H7 (cell line): ENCODE measurements around the gene SLC25A30. TPM values are rescaled to one million over a fixed set of nuclear protein-coding genes. Genes with fewer than 3 reads are reported as not detected.

Source experiments
- DNase-seq: peaks from one replicate; pipeline ENCODE4 v3.0.0; 2012
- H3K27me3 ChIP-seq: 2 replicates; pipeline ENCODE4 v1.6.0; 2011; ENCODE audit warnings: mild to moderate bottlenecking, low read length; ENCODE audit not compliant: control insufficient read depth, insufficient read depth
- H3K36me3 ChIP-seq: replicated peaks from 2 replicates; pipeline ENCODE4 v1.5.1; 2011; ENCODE audit warnings: low read length; ENCODE audit not compliant: control insufficient read depth, insufficient read depth
- H3K4me3 ChIP-seq: 2 replicates; pipeline ENCODE4 v1.5.1; 2011; ENCODE audit warnings: low read depth, mild to moderate bottlenecking, control low read depth, low read length, moderate library complexity; ENCODE audit not compliant: insufficient read depth
- total RNA-seq: library from RNA; depleted of rRNA; stranded (reverse); fragments of >200 nt; shearing (Covaris generic); gene quantifications from 2 replicates; pipeline ENCODE4 v1.2.3, GENCODE V29; 2014

The SLC25A30 gene
- total RNA-seq, 1 experiment from 2014 or later, result 1.0 TPM

DNA sequence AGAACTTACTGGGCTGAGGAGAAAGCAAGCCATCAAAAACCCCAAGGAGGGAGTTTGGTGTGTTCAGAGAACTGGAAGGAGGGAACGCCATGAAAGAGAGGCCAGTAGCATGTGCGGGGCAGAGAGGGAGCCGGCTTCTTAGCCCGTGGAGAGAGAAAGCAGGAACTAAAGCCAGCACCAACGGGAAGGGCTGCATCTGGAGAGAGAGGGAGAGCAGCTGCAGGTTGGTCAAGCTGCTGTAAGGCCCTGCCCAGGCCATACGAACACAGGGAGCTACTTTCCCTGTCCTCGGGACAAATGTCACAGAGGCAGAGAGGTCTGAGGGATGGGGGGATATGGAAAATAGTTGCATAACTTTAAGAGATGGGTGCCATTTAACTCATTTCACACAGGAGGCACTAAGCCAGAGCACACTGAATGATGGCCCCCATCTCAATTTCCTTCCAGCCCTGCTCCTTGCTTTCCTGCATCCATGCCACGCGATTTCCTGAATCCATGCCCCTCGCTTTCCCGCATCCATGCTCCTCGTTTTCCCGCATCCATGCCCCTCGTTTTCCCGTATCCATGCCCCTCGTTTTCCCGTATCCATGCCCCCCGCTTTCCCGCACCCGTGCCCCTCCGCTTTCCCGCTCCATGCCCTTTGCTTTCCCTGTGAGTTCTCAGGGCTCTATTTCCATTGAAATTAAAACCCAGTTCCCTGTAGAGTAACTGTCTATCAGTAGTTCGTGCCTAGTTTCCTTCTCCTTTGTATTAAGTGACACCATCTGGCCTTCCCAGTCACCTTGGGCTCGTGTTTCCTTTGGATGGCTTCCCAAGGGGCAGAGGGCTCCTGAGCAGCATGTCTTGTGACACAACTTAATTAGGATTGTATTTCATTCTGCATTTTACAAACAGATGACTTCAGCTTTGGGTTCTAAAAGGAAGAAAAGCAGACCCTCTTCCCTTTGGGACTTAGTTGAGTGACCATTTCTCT is 45.7 kb downstream of the SLC25A30 start:
- H3K36me3 ChIP-seq, result no peaks in the 10 kb centered on the region
- no peaks in the 10 kb centered on the region for H3K27me3 ChIP-seq
- DNase-seq, result no peak
- no peak overlapping the region for H3K4me3 ChIP-seq

DNA sequence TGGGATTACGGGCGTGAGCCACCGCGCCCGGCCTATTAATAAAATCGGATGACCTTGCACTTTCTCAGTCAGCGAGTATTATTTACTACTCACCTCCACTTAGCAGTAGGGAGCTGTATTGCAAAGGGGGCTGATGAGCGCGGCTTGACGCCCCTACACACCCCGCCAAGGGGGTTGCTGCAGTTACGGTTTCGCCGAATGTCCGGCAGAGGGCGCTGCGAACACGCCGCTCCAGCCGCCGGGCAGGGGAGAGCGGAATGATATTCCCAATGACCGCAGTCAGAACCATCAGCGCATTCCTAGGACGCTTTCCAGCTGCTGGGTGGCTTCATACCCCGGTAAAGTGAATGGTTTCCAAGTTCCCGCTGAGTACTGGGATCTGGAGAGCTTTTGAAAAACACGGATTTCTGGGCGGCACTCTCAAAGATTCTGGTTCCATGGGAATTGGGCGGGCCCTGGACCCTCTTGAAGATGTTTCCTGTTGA is 47.2 kb downstream of the SLC25A30 start:
- H3K4me3 ChIP-seq, result no peak overlapping the region
- no peaks in the 10 kb centered on the region for H3K36me3 ChIP-seq
- DNase-seq, result peak; percentile 94
- no peaks in the 10 kb centered on the region for H3K27me3 ChIP-seq

DNA sequence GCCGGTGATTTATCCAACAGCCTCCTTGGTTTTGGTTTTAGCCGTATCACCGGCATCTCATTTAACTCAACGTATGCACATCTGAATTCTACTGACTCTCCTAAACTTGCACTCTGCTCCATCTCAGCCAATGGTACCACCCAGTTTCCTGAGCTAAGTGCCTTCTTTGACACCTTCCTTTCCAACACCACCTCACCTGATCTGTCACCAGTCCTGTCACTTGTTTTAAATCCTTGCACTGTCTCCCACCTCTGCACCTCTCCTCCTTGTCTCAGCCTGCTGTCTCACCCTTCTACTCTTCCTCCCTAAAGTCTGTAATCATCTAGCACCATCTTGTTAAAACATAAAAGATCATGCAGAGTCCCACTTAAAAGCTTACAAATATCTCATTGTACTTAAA is 49.1 kb downstream of the SLC25A30 start:
- no peaks in the 10 kb centered on the region for H3K27me3 ChIP-seq
- no peaks in the 10 kb centered on the region for H3K36me3 ChIP-seq
- no peak overlapping the region for H3K4me3 ChIP-seq
- no peak for DNase-seq

DNA sequence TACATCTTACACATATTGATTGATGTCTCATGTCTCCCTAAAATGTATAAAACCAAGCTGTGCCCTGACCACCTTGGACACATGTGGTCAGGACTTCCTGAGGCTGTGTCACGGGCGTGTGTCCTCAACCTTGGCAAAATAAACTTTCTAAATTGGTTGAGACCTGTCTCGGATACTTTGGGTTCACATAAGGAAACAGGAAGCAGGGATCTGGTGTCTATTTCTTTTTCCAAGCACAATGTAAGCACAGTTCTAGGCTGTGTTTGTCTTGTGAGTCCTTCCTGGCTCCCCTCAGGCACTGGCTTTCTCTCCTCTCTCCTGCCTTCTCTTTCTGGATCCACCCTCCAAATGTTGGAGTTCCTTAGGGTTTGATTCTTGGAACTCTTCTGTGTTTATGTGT is 49.6 kb downstream of the SLC25A30 start:
- DNase-seq, result no peak
- H3K36me3 ChIP-seq, result no peaks in the 10 kb centered on the region
- H3K27me3 ChIP-seq, result no peaks in the 10 kb centered on the region
- H3K4me3 ChIP-seq, result no peak overlapping the region

DNA sequence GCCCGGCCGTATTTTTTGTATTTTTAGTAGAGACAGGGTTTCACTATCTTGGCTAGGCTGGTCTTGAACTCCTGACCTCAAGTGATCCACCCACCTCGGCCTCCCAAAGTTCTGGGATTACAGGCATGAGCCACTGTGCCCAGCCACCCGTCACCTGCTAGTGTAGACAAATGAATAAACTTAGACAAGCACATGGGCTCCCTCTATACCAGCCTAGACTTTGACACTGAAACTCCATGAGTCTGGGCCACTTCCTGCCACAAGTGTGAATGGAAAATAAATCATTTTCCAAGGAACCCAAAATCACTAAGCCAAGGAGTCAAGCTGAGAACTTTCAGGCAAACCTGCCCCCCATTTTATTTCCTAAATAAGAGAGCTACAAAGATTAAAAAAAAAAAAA is 50.2 kb downstream of the SLC25A30 start:
- no peaks in the 10 kb centered on the region for H3K36me3 ChIP-seq
- DNase-seq, result no peak
- no peaks in the 10 kb centered on the region for H3K27me3 ChIP-seq
- no peak overlapping the region for H3K4me3 ChIP-seq

DNA sequence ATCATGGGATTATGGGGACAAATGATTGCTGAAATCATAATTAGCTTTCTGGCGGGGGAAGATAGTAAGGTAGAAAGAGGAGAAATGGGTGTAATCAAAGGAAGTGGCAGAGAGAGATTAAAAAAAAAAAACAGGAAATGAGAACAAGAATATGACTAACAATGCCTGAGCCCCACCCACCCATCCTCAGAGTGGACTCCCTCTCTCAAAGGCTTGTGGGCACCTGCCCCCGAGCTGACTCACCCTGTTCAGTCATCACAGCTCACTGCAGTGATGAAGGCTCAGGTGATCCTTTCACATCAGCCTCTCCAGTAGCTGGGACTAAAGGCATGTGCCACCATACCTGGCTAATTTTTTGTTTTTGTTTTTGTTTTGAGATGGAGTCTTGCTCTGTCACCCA is 50.8 kb downstream of the SLC25A30 start:
- DNase-seq, result peak; percentile 63
- Histone ChIP-seq H3K4me3 (no peak overlapping the region), H3K27me3 (no peaks in the 10 kb centered on the region), H3K36me3 (no peaks in the 10 kb centered on the region)

DNA sequence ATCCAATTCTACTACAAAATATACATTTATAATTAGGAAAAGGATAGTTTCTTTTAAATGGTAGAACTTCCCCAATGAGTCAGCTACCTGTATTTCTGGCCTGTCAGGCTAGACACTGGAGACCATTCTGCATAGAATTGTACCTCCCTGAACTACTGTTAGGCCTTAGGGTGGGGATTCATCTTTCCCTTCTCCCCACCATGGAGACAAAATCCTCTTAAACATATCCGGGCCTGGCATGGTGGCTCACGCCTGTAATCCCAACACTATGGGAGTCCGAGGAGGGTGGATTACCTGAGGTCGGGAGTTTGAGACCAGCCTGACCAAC is 52.7 kb downstream of the SLC25A30 start:
- H3K4me3 ChIP-seq, result no peak overlapping the region
- H3K27me3 ChIP-seq, result no peaks in the 10 kb centered on the region
- DNase-seq, result no peak
- no peaks in the 10 kb centered on the region for H3K36me3 ChIP-seq

DNA sequence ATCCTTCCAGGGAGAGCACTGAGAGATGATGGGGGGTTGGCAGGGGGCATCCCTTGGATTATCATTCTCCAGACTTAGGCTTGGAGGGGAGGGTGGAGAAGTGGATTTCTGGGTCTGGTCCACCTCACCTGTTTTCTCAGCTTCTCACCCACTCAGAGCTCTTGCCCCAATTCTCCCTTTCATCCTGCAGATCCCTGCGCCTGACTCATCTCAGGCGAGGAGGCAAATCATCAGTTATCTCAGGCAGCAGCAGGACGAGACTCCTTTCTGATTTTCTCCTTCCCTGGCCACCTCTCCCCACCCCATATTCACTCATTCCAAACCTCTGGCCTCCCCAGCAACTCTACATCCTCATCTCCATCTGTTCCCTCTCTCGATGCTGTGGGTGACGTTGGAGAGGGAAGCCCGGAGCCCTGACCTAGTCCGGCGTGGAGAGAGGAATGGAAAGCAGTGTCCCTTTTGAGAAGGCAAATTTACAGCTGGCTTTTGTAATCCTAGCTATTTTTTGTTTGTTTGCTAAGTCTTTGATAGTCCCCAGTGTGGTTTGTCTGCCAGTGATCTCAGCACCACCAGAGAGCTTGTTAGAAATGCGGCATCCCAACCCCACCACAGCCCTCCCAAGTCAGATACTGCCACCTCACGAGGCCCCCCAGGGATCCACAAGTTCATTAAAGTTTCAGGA is 53.2 kb downstream of the SLC25A30 start:
- Histone ChIP-seq H3K36me3 (no peaks in the 10 kb centered on the region), H3K27me3 (no peaks in the 10 kb centered on the region), H3K4me3 (no peak overlapping the region)
- no peak for DNase-seq

DNA sequence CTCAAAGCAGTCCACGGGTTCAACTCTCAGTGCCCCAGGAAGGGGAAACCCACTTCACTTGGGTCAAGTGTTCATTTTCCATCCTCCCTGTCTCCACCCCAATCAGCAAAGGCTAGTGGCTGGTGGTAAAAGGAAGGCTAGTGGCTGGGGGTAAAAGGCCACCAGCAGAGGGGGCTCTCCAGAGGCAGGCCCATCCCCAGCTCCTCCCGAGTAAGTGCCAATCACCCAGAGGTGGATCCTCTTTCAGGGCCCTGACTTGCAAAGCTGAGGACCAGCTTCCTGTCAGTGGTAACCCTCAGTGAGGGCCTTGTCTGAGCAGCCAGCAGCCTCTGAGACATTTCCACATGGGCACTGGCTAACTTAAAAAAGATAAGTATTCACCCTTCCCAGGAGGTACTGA is 55.2 kb downstream of the SLC25A30 start:
- H3K27me3 ChIP-seq, result no peaks in the 10 kb centered on the region
- H3K36me3 ChIP-seq, result no peaks in the 10 kb centered on the region; the same call in 1 of the 2 replicates
- peak; percentile 86 for DNase-seq
- H3K4me3 ChIP-seq, result no peak overlapping the region

DNA sequence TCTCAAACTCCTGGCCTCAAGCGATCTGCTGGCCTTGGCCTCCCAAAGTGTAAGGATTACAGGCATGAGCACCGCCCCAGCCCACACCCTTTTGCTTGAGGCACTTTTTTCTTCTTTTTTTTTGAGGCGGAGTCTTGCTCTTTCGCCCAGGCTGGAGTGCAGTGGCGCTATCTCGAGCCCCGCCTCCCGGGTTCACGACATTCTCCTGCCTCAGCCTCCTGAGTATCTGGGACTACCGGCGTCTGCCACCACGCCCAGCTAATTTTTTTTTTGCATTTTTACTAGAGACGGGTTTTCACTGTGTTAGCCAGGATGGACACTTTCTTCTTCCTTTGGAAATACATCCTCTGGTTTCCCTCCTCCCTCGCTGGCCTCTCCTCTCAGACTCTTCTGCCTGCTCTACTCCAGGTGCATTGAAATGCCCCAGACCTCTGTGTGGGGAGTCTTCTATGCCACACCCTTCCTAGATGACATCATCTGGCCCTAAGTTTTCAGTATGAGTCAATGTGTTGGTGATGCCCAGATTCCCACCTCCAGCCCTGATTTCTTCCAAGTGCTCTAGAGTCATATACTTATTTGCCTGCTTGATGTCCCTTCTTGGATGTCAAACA is 56.5 kb downstream of the SLC25A30 start:
- DNase-seq, result no peak
- peaks cover 3% of the 10 kb centered on the region for H3K36me3 ChIP-seq
- H3K27me3 ChIP-seq, result no peaks in the 10 kb centered on the region
- no peak overlapping the region for H3K4me3 ChIP-seq

DNA sequence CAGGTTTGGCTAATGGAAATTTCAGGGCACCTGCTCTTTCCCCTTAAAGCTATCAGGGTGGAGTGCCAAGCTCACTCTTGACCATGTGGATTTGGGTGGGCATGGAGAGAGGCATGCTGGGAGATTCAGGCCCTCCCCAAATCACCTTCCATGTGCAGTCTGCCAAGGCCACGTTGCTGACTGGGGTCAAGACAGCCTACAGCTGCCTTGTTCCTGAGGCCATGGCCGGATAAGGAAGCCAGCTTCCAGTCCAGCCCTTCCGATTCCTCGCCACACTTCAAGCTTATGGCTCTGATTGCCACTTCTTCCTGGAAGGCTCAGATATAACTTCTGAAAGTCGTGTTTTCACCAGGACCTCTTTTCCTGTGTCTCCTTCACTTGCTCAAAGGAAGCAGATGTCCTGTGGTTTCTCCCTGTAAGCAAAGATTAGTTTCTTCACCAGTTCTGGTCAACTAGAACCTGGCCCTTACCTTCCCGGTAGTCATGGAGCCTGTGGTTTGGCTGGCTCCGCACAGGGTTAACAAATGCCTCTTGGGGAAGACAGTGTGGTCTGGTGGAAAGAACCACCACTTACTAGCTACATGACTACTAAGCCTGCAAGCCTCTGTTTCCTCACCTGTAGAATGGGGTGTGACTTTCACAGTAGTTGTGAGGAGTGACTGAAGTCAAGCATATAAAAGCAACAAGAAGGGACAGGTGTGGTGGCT is 61.1 kb downstream of the SLC25A30 start:
- Histone ChIP-seq H3K4me3 (no peak overlapping the region), H3K36me3 (peaks cover 3% of the 10 kb centered on the region), H3K27me3 (no peaks in the 10 kb centered on the region)
- DNase-seq, result no peak

DNA sequence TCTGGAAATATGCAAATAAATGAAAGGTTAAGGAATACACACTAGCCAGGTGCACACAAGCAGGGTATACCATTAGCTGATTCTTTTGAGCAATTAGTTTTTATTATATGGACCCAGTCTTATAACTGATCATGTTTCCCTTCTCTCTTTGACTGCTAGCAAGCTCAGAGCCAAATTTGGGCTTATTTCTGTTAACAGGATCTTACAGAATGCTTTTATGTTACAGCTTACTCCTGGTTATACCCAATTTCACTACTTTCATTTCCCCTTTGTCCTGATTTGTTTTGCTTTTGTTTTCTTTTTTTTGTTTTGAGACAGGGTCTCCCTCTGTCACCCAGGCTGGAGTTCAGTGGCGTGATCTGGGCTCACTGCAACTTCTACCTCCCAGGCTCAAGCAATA is 64.3 kb downstream of the SLC25A30 start:
- no peak for DNase-seq
- H3K4me3 ChIP-seq, result no peak overlapping the region
- peaks cover 7% of the 10 kb centered on the region for H3K36me3 ChIP-seq
- no peaks in the 10 kb centered on the region for H3K27me3 ChIP-seq

DNA sequence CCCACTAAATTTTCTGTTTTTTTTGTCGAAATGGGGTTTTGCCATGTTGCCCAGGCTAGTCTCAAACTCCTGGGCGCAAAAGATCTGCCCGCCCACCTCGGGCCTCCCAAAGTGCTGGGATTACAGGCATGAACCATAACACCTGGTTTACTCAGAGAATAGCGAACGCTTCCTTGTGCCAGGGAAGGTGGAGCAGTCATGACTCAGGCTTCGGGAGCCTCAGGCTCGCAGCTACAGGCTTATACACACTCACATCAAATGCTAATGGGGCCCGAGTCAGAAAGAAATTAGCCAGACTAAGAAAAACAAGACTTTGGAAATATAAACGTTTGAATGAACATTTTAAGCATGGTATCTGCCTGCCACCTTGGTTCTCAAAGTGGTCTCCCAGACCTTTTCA is 66.1 kb downstream of the SLC25A30 start:
- Histone ChIP-seq H3K4me3 (no peak overlapping the region), H3K27me3 (no peaks in the 10 kb centered on the region), H3K36me3 (peaks cover 8% of the 10 kb centered on the region)
- DNase-seq, result no peak

DNA sequence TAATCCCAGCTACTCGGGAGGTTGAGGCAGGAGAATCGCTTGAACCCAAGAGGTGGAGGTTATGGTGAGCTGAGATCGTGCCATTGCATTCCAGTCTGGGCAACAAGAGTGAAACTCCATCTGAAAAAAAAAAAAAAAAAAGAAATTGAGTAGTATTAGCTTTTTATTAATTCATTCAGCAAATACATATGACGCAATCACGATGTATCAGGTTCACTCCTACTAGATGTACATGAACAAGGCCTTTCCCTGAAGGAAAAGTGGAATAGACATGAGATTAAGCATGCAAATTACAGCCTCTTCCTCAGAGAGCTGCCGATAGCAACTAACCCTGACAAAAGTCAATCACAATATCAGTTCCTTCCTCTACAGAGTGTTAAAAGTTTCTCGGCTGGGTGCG is 68.0 kb downstream of the SLC25A30 start:
- Histone ChIP-seq H3K36me3 (peaks cover 6% of the 10 kb centered on the region), H3K4me3 (no peak overlapping the region), H3K27me3 (no peaks in the 10 kb centered on the region)
- DNase-seq, result no peak
